IMR-90 (cell line): ENCODE results near the gene KCNQ1. TPM values are rescaled to one million over a fixed set of nuclear protein-coding genes. Genes with fewer than 3 reads are reported as not detected.

ENCODE experiments used
- ATAC-seq: fragments of 200-7000 bp; cut with Tn5 transposase; 2 replicates; pipeline ENCODE4 v1.9.1; 2020; ENCODE audit warnings: low read depth, mild to moderate bottlenecking, moderate library complexity
- BruUV-seq: library from RNA; stranded (reverse); fragments of 400-500 nt; replicated peaks from 2 replicates; lab custom pipeline; 2021; lab: Mats Ljungman, UMichigan
- CTCF ChIA-PET: fragments of 300-600 bp; formaldehyde crosslinking; extraction: SDS; loops from one replicate; lab custom pipeline; 2021; ENCODE audit warnings: antibody characterized with exemption; lab: Yijun Ruan, JAX
- POLR2A ChIA-PET: fragments of 300-600 bp; sonication (Branson Sonifier 250); formaldehyde crosslinking; loops from one replicate; lab custom pipeline; 2022; ENCODE audit warnings: antibody characterized with exemption; ENCODE audit not compliant: unreplicated experiment; lab: Charles Lee
- DNase-seq: peaks from one replicate; pipeline ENCODE4 v3.0.0; 2013
- H2AFZ ChIP-seq: replicated peaks from 2 replicates; pipeline ENCODE3; 2013; ENCODE audit warnings: low read length, mild to moderate bottlenecking; ENCODE audit not compliant: poor library complexity
- H2AK5ac ChIP-seq: 2 replicates; pipeline ENCODE4 v1.6.1; 2013; ENCODE audit warnings: low read depth, low read length, inconsistent platforms
- H2AK9ac ChIP-seq: replicated peaks from 2 replicates; pipeline ENCODE3; 2013; ENCODE audit warnings: mild to moderate bottlenecking, low read depth, low read length, moderate library complexity; ENCODE audit not compliant: poor library complexity
- H2BK120ac ChIP-seq: 2 replicates; pipeline ENCODE4 v1.6.1; 2013; ENCODE audit warnings: low read depth, low read length, inconsistent platforms
- H2BK15ac ChIP-seq: 3 replicates; pipeline ENCODE4 v1.6.1; 2013; ENCODE audit warnings: low read depth, low read length, inconsistent platforms
- H2BK20ac ChIP-seq: 2 replicates; pipeline ENCODE4 v1.6.1; 2013; ENCODE audit warnings: low read depth, mild to moderate bottlenecking, inconsistent platforms, low read length, moderate library complexity
- H2BK5ac ChIP-seq: 2 replicates; pipeline ENCODE4 v1.6.1; 2013; ENCODE audit warnings: mild to moderate bottlenecking, low read depth, low read length, inconsistent platforms; ENCODE audit not compliant: poor library complexity, severe bottlenecking
- H3K14ac ChIP-seq: replicated peaks from 2 replicates; pipeline ENCODE4 v1.6.1; 2013; ENCODE audit warnings: low read depth, low read length, inconsistent platforms
- H3K18ac ChIP-seq: 2 replicates; pipeline ENCODE4 v1.6.1; 2013; ENCODE audit warnings: low read depth, low read length, control low read depth
- H3K23ac ChIP-seq: 2 replicates; pipeline ENCODE4 v1.6.1; 2013; ENCODE audit warnings: low read depth, low read length, inconsistent platforms
- H3K27ac ChIP-seq: 2 replicates; pipeline ENCODE4 v1.5.1; 2013; ENCODE audit warnings: mild to moderate bottlenecking, control low read depth, low read length; ENCODE audit not compliant: insufficient read depth
- H3K27me3 ChIP-seq: 2 replicates; pipeline ENCODE4 v1.6.1; 2013; ENCODE audit warnings: low read length; ENCODE audit not compliant: control insufficient read depth, insufficient read depth
- H3K36me3 ChIP-seq: 2 replicates; pipeline ENCODE4 v1.6.1; 2013; ENCODE audit warnings: low read length, mixed read lengths; ENCODE audit not compliant: control insufficient read depth, insufficient read depth
- H3K4ac ChIP-seq: 2 replicates; pipeline ENCODE4 v1.6.1; 2013; ENCODE audit warnings: low read depth, low read length, inconsistent platforms
- H3K4me1 ChIP-seq: 2 replicates; pipeline ENCODE4 v1.6.1; 2013; ENCODE audit warnings: low read length, mixed read lengths; ENCODE audit not compliant: control insufficient read depth, insufficient read depth
- H3K4me2 ChIP-seq: 2 replicates; pipeline ENCODE4 v1.6.1; 2013; ENCODE audit warnings: low read depth, mild to moderate bottlenecking, control low read depth, low read length, moderate library complexity
- H3K4me3 ChIP-seq: 2 replicates; pipeline ENCODE4 v1.5.1; 2013; ENCODE audit warnings: low read depth, mild to moderate bottlenecking, control low read depth, low read length, moderate library complexity; ENCODE audit not compliant: insufficient read depth
- H3K56ac ChIP-seq: 2 replicates; pipeline ENCODE4 v1.6.1; 2013; ENCODE audit warnings: low read length, inconsistent platforms; ENCODE audit not compliant: insufficient read depth; ENCODE audit errors: extremely low read depth
- H3K79me1 ChIP-seq, 2 experiments: 2 replicates each; pipeline ENCODE4 v1.6.1; 2013; ENCODE audit warnings: low read length in 2 of 2, inconsistent platforms in 1 of 2, low read depth in 1 of 2
- H3K9ac ChIP-seq: 2 replicates; pipeline ENCODE4 v1.6.1; 2013; ENCODE audit warnings: low read depth, low read length, control low read depth
- H3K9me1 ChIP-seq: 2 replicates; pipeline ENCODE4 v1.6.1; 2013; ENCODE audit warnings: low read length, inconsistent platforms; ENCODE audit not compliant: insufficient read depth
- H3K9me3 ChIP-seq: 2 replicates; pipeline ENCODE4 v1.6.1; 2013; ENCODE audit warnings: low read length; ENCODE audit not compliant: control insufficient read depth, insufficient read depth
- H4K20me1 ChIP-seq: 2 replicates; pipeline ENCODE4 v1.6.1; 2013; ENCODE audit warnings: low read length, inconsistent platforms; ENCODE audit not compliant: insufficient read depth
- H4K5ac ChIP-seq: 2 replicates; pipeline ENCODE4 v1.6.1; 2013; ENCODE audit warnings: mild to moderate bottlenecking, low read depth, low read length, control low read depth
- H4K8ac ChIP-seq, 2 experiments: 2 replicates each; pipeline ENCODE4 v1.6.1; 2013; ENCODE audit warnings: low read depth in 2 of 2, low read length in 2 of 2, control low read depth in 1 of 2, inconsistent platforms in 1 of 2
- H4K91ac ChIP-seq: 2 replicates; pipeline ENCODE4 v1.6.1; 2013; ENCODE audit warnings: low read depth, low read length, inconsistent platforms; ENCODE audit not compliant: insufficient read depth
- CHD1 ChIP-seq: IDR thresholded peaks from 2 replicates; pipeline ENCODE4 v1.6.1; 2012; ENCODE audit warnings: low read depth, low read length, improper control_type of control experiment
- FOS ChIP-seq: fragments of 150-350 bp; IDR thresholded peaks from 2 replicates; pipeline ENCODE4 v1.6.1; 2016; ENCODE audit warnings: low read depth, low read length
- MAFK ChIP-seq: IDR thresholded peaks from 2 replicates; pipeline ENCODE4 v1.6.1; 2012; ENCODE audit warnings: low read depth, low read length, improper control_type of control experiment
- MAZ ChIP-seq: IDR thresholded peaks from 2 replicates; pipeline ENCODE4 v1.6.1; 2012; ENCODE audit warnings: low read depth, mild to moderate bottlenecking, low read length, improper control_type of control experiment, moderate library complexity, borderline replicate concordance
- MXI1 ChIP-seq: IDR thresholded peaks from 2 replicates; pipeline ENCODE4 v1.6.1; 2012; ENCODE audit warnings: low read depth, mild to moderate bottlenecking, low read length, moderate library complexity, borderline replicate concordance
- NFE2L2 ChIP-seq: fragments of 150-350 bp; IDR thresholded peaks from 2 replicates; pipeline ENCODE4 v1.6.1; 2016; ENCODE audit warnings: low read depth, mild to moderate bottlenecking, low read length
- POLR2A ChIP-seq: IDR thresholded peaks from 2 replicates; pipeline ENCODE4 v1.6.1; 2012; ENCODE audit warnings: mild to moderate bottlenecking, low read depth, low read length
- RCOR1 ChIP-seq: IDR thresholded peaks from 2 replicates; pipeline ENCODE4 v1.6.1; 2012; ENCODE audit warnings: mild to moderate bottlenecking, low read length, improper control_type of control experiment; ENCODE audit not compliant: insufficient replicate concordance
- RFX5 ChIP-seq: IDR thresholded peaks from 2 replicates; pipeline ENCODE4 v1.8.0; 2012; ENCODE audit warnings: low read depth, mild to moderate bottlenecking, low read length, moderate library complexity
- SMC3 ChIP-seq: fragments of 150-350 bp; IDR thresholded peaks from 2 replicates; pipeline ENCODE4 v1.6.1; 2016; ENCODE audit warnings: low read depth, mild to moderate bottlenecking, antibody characterized with exemption, low read length, moderate library complexity
- USF2 ChIP-seq: fragments of 150-350 bp; IDR thresholded peaks from 2 replicates; pipeline ENCODE4 v1.6.1; 2017; ENCODE audit warnings: mild to moderate bottlenecking, antibody characterized with exemption, low read length, low read depth
- WGBS, 2 experiments: methylation state at CpG; one replicate each; pipeline versions ENCODE4 v1.1.5 to v1.1.7; 2013; ENCODE audit warnings: missing lambda C conversion rate in 2 of 2; ENCODE audit not compliant: insufficient read length in 1 of 2; ENCODE audit errors: extremely low coverage in 2 of 2; 5-methylcytosine and 5-hydroxymethylcytosine counted together
- dilution Hi-C: fragments of 300-500 bp; cut with HindIII; formaldehyde crosslinking; loops from one replicate; pipeline ENCODE4 v1.14.3; 2018; ENCODE audit warnings: low sequenced_read_pairs; ENCODE audit not compliant: unreplicated experiment
- in situ Hi-C: fragments of 300-500 bp; cut with MboI; formaldehyde crosslinking; loops from 3 replicates; pipeline ENCODE4 v1.14.3; 2019; ENCODE audit warnings: low sequenced_read_pairs, inconsistent platforms, mixed read lengths
- intact Hi-C: fragments of 100-400 bp; cut with micrococcal nuclease; formaldehyde crosslinking; loops from 2 replicates; pipeline ENCODE4 v1.10.0; 2022
- polyA plus RNA-seq, 3 experiments: library from polyadenylated mRNA; depleted of rRNA; stranded (reverse); fragments of >200 nt; gene quantifications; 2 replicates each; pipeline ENCODE4 v1.2.3, GENCODE V29; 2012; ENCODE audit warnings: low replicate concordance in 1 of 3
- total RNA-seq: library from RNA; depleted of rRNA; stranded (reverse); fragments of >200 nt; gene quantifications from 2 replicates; pipeline ENCODE4 v1.2.3, GENCODE V29; 2012
- TF ChIP-seq, protein P1 (sequence below): conservative IDR thresholded peaks from 2 replicates; pipeline ENCODE4 v1.5.1; 2012; ENCODE audit warnings: mild to moderate bottlenecking, low read depth, low read length, improper control_type of control experiment
- TF ChIP-seq, protein P2 (sequence below): fragments of 150-350 bp; IDR thresholded peaks from 2 replicates; pipeline ENCODE4 v1.6.1; 2016; ENCODE audit warnings: low read depth, mild to moderate bottlenecking, low read length, moderate library complexity, borderline replicate concordance

Gene KCNQ1
- total and polyA plus RNA-seq, 2 of the 4 experiments (the other 2 are of a cell fraction), result 0.07 TPM; not detected in 1

DNA sequence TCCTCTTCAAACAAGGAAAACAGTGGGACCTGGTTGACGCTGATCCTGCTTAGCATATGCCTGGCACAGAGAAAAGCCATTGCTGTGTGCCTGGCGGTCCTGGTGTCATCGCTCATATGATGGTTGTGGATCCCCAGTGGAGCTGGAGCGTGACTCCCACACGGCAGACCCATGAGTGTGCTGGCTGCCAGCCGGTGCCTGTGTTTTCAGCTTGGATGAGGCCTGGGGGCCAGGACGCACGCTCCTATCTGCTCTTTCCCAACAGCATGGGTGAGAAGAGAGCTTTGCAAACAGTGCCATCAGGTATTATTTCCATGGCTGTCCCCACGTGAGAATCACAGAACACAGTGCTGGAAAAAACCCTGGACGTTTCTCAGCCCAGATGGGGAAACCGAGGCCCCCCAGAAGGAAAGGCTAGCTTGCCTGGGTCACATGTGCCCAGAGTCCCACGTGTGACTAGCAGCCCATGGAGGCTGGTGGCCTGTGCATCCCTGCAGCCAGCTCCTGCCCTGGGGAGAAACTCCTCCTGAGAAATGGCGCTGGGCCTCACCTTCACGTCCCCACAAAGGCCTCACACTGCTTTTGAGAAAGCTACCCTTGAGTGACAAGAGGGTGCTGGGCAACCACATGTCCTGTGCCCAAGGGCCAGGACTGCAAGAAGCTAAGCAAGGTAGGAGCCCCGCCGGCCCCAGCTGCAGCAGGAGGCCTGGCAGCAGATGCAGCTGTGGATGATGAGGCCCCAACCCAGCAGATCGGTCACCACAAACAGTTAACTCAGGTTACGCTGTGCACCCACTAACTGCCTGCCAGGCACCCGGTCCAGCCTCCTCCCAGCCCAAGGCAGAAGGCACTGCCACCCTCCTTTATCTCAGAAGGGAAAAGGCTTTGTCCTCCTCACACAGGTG lies 436.5 kb downstream of the KCNQ1 start:
- Histone ChIP-seq H4K8ac (no peak overlapping the region), H2BK5ac (no peak overlapping the region), H3K79me1 (peaks cover 0 to 3% of the 10 kb centered on the region in 2 experiments; a peak in 1 of 4 replicates), H3K27me3 (peaks cover 6% of the 10 kb centered on the region), H3K9me1 (no peaks in the 10 kb centered on the region; the same call in 1 of the 2 replicates), H3K4me1 (peaks cover 2% of the 10 kb centered on the region; the same call in 1 of the 2 replicates), H2BK120ac (no peak overlapping the region), H3K4ac (no peak overlapping the region; the same call in 1 of the 2 replicates), H3K56ac (no peak overlapping the region), H3K4me2 (no peak overlapping the region), H2AFZ (no peak overlapping the region), H3K27ac (no peak overlapping the region), H3K18ac (no peak overlapping the region), H3K4me3 (no peak overlapping the region), H3K36me3 (peaks cover 7% of the 10 kb centered on the region; the same call in 1 of the 2 replicates), H3K14ac (no peak overlapping the region), H3K23ac (no peak overlapping the region), H4K5ac (no peak overlapping the region), H2AK9ac (no peak overlapping the region), H4K20me1 (peaks cover 12% of the 10 kb centered on the region), H4K91ac (no peak overlapping the region), H2BK15ac (no peak overlapping the region), H3K9ac (no peak overlapping the region), H3K9me3 (peaks cover 9% of the 10 kb centered on the region), H2BK20ac (no peak overlapping the region), H2AK5ac (no peak overlapping the region)
- dilution Hi-C loops (no loop called here), in situ Hi-C loops (loop anchor here (25.0 kb wide), 1 partner anchor 694 kb away; no protein-coding TSS in a partner anchor), intact Hi-C loops (no loop called here)
- DNase-seq (no peak), ATAC-seq (no peak)
- BruUV-seq, result no TSS peak
- no peak for TF ChIP-seq MAFK
- TF ChIP-seq USF2, result no peak
- TF ChIP-seq MAZ, result no peak
- TF ChIP-seq NFE2L2, result no peak
- no peak for TF ChIP-seq POLR2A
- no peak for TF ChIP-seq FOS
- TF ChIP-seq, protein P1, sequence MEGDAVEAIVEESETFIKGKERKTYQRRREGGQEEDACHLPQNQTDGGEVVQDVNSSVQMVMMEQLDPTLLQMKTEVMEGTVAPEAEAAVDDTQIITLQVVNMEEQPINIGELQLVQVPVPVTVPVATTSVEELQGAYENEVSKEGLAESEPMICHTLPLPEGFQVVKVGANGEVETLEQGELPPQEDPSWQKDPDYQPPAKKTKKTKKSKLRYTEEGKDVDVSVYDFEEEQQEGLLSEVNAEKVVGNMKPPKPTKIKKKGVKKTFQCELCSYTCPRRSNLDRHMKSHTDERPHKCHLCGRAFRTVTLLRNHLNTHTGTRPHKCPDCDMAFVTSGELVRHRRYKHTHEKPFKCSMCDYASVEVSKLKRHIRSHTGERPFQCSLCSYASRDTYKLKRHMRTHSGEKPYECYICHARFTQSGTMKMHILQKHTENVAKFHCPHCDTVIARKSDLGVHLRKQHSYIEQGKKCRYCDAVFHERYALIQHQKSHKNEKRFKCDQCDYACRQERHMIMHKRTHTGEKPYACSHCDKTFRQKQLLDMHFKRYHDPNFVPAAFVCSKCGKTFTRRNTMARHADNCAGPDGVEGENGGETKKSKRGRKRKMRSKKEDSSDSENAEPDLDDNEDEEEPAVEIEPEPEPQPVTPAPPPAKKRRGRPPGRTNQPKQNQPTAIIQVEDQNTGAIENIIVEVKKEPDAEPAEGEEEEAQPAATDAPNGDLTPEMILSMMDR, result no peak
- no peak for TF ChIP-seq RFX5
- TF ChIP-seq RCOR1, result no peak
- TF ChIP-seq, protein P2, sequence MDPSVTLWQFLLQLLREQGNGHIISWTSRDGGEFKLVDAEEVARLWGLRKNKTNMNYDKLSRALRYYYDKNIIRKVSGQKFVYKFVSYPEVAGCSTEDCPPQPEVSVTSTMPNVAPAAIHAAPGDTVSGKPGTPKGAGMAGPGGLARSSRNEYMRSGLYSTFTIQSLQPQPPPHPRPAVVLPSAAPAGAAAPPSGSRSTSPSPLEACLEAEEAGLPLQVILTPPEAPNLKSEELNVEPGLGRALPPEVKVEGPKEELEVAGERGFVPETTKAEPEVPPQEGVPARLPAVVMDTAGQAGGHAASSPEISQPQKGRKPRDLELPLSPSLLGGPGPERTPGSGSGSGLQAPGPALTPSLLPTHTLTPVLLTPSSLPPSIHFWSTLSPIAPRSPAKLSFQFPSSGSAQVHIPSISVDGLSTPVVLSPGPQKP, result no peak
- no peak for TF ChIP-seq MXI1
- no peak for TF ChIP-seq SMC3
- no peak for TF ChIP-seq CHD1
- WGBS, 2 experiments, result 81% methylated on average over 9 of the region's 19 CpGs; no CpG with 5 or more reads in 1 of the 2 experiments
- POLR2A ChIA-PET, result no interaction called here
- CTCF ChIA-PET, result interaction anchor here (0.5 to 1.1 kb wide), 2 partner anchors 279 to 350 kb away, joined by 3 read pairs; no protein-coding TSS in a partner anchor
